Measurements from ENCODE around the gene CLEC16A.

DNA sequence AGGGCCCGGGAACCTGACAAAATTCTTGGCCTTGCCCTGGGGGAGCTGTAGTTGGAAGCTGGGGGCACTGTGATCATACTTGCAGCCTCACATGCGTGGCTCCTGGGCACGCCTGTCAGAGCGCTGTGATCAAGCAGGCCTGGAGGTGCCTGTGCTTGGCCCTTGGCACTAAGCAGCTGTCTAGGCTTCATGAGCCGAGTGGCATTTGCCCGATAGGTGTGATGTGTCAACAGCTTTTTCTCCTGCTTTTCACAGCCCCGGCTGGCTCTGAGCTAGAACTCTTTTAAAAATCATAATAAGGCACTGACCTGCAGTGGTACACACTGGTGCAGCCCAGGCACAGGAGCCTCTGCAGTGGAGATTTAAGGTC lies 197.9 kb downstream of the CLEC16A start:
- TF ChIP-seq, protein P1, sequence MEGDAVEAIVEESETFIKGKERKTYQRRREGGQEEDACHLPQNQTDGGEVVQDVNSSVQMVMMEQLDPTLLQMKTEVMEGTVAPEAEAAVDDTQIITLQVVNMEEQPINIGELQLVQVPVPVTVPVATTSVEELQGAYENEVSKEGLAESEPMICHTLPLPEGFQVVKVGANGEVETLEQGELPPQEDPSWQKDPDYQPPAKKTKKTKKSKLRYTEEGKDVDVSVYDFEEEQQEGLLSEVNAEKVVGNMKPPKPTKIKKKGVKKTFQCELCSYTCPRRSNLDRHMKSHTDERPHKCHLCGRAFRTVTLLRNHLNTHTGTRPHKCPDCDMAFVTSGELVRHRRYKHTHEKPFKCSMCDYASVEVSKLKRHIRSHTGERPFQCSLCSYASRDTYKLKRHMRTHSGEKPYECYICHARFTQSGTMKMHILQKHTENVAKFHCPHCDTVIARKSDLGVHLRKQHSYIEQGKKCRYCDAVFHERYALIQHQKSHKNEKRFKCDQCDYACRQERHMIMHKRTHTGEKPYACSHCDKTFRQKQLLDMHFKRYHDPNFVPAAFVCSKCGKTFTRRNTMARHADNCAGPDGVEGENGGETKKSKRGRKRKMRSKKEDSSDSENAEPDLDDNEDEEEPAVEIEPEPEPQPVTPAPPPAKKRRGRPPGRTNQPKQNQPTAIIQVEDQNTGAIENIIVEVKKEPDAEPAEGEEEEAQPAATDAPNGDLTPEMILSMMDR (IDR thresholded peaks at IDR 0.05): no peak
- no peak for TF ChIP-seq POLR2A (IDR thresholded peaks at IDR 0.05)

Measured in thyroid gland (tissue), 4 donors.